Measurements from ENCODE around the gene APEH. TPM values are rescaled to one million over a fixed set of nuclear protein-coding genes. Genes with fewer than 3 reads are reported as not detected.

APEH gene
- total RNA-seq, 5 donors from 2014 or later (not counting 1 experiment from before 2014, with no cell fraction given), result 82.8 to 162 (median 141) TPM

DNA sequence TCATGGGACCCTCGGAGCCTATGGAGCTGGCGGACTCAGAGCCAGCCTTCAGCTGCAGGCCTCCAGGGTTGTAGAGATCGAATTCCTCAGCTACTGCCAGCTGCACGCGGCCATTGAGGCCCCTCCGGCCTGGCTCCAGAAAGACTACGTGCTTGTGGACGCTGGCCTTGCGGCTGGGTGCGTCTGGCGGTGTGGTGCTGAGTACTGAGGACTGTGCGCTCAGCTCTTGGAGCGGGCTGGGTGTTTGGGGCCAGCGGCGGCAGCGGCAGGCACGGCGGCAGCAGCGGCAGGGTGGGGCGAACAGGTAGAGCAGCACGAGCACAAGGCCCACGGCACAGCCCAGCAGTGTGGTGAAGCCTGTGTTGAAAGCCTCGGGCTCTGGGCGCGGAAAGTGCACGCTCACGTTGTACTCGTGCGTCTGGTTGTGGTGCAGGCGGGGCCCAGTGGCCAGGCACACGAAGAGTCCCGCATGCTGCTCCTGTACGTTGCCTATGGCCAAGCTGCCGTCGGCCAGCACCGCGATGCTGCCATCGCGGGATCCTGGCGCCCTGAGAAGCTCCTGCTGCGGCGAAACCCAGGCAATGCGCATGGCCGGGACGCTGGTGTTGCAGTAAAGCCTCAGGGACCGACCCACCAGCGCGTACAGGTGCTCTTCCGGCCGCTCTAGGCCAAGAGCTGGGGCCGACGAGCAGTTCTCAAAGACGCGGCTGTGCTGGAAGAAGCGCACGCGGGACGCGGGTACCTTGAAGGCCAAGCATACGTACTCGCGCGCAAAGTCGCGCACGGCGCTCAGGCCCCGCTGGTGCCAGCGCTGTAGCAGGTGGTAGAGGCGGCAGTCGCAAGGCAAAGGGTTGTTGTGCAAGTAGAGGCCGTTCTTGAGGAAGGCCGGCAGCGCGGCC lies 44.1 kb downstream of the APEH start:
- 92% methylated on average over 74 of the region's 75 CpGs for WGBS (ENCODE audit: insufficient coverage)
- DNase-seq (no peak), ATAC-seq (replicated peaks in 1 of 4) (no peak)
- H3K36me3 Mint-ChIP-seq, result peaks cover 4% of the 10 kb centered on the region
- H3K4me3 Mint-ChIP-seq, result peak overlapping the region; percentile 86 to 92 (median 88)
- Histone ChIP-seq H3K4me1 (ENCODE audit: control insufficient read depth in 1 of 2, extremely low read depth in 1 of 2, insufficient read depth in 2 of 2, low read length in 2 of 2) (peaks cover 3 to 43% of the 10 kb centered on the region in 2 experiments), H3K36me3 (ENCODE audit: control insufficient read depth in 2 of 2, extremely low read depth in 1 of 2, insufficient read depth in 1 of 2, low read length in 1 of 2) (peaks cover 5 to 22% of the 10 kb centered on the region in 2 donors), H3K27me3 (replicated peaks in 1 of 2; ENCODE audit: control insufficient read depth in 2 of 2, extremely low read depth in 1 of 2, insufficient read depth in 2 of 2, low read length in 1 of 2) (no peaks in the 10 kb centered on the region), H3K4me3 (ENCODE audit: control insufficient read depth in 1 of 2, extremely low read depth in 1 of 2, low read length in 1 of 2) (peak overlapping the region; percentile 80 to 81), H3K9me3 (no peaks in the 10 kb centered on the region), H3K27ac (ENCODE audit: low read length) (no peak overlapping the region)
- peak overlapping the region in 1 of 2 donors; percentile 93 for H3K27ac Mint-ChIP-seq
- no peaks in the 10 kb centered on the region for H3K9me3 Mint-ChIP-seq
- ChIA-PET CTCF (no interaction called here), POLR2A (no interaction called here)
- no peaks in the 10 kb centered on the region for H3K27me3 Mint-ChIP-seq
- H3K4me1 Mint-ChIP-seq, result peaks cover 28 to 37% (median 35%) of the 10 kb centered on the region in 3 donors

DNA sequence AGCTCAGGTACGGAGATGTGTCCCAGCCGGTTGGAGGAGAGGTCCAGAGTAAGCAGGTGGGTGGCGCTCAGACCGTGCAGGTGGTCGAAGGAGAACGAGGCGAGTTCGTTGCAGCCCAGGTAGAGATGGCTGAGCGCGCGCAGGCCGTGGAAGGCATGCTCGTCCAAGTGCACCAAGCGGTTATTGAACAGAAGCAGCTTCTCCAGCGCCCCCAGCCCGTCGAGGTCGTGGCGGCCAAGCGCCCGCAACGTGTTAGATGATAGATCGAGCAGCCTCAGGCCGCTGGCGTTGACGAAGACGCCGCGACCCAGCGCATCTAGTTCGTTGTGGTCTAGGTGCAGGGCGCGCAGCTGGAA lies 44.7 kb downstream of the APEH start:
- Mint-ChIP-seq H3K27ac (peak overlapping the region; percentile 82 to 93), H3K27me3 (no peaks in the 10 kb centered on the region), H3K4me1 (peaks cover 29 to 39% (median 39%) of the 10 kb centered on the region in 3 donors), H3K9me3 (no peaks in the 10 kb centered on the region), H3K4me3 (peak overlapping the region; percentile 86 to 92 (median 88)), H3K36me3 (peaks cover 4% of the 10 kb centered on the region)
- H3K4me3 ChIP-seq (ENCODE audit: control insufficient read depth in 1 of 2, extremely low read depth in 1 of 2, low read length in 1 of 2), result peak overlapping the region; percentile 80 to 81
- no peak overlapping the region for H3K27ac ChIP-seq (ENCODE audit: low read length)
- peaks cover 5 to 22% of the 10 kb centered on the region in 2 donors for H3K36me3 ChIP-seq (ENCODE audit: control insufficient read depth in 2 of 2, extremely low read depth in 1 of 2, insufficient read depth in 1 of 2, low read length in 1 of 2)
- CTCF ChIA-PET, result interaction anchor here in 1 of 2 donors (0.5 kb wide), 1 partner anchor 1953 kb away, joined by 4 read pairs; no protein-coding TSS in a partner anchor
- DNase-seq (no peak), ATAC-seq (replicated peaks in 1 of 4) (no peak)
- POLR2A ChIA-PET, result no interaction called here
- WGBS (ENCODE audit: insufficient coverage), result 22% methylated on average over 33 of the region's 33 CpGs
- no peaks in the 10 kb centered on the region for H3K9me3 ChIP-seq
- H3K4me1 ChIP-seq (ENCODE audit: control insufficient read depth in 1 of 2, extremely low read depth in 1 of 2, insufficient read depth in 2 of 2, low read length in 2 of 2), result peaks cover 2 to 40% of the 10 kb centered on the region in 2 experiments
- no peaks in the 10 kb centered on the region for H3K27me3 ChIP-seq (replicated peaks in 1 of 2; ENCODE audit: control insufficient read depth in 2 of 2, extremely low read depth in 1 of 2, insufficient read depth in 2 of 2, low read length in 1 of 2)

DNA sequence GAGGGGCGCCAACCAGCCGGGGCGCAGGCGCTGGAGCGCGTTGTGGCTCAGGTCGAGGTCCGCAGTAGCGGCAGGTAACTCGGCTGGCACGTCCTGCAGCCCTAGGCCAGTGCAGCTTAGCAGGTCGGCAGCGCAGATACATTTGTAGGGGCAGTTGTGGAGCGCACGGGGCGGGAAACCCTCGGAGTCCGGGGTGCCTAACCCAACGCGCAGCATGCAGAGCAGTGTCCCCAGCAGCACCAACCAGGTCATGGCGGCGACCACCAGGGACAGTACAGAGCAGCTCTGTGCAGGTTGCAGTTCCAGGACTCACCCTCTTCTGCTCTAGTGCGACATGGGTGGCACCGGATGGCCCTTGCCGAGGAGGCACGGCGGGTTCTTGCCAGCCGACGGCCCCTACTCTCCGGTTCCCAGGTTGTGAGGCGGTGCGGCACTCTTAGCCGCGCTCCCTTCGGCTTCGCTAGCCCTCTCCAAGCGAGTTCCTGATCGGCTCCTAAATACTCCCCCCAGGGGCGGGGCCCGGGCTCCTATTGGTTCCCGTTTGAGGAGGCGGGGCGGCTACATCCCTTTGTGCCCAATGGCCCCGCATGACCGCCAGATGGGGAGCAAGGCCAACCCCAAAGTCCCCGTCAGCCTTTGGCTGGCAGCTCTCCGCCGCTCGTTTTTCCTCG lies 45.2 kb downstream of the APEH start, which contains the start of gene AMIGO3:
Gene AMIGO3, minus strand, starts transcription at position 471 of the 671 bp plus-strand sequence. Its CDS starts 219 bp downstream, at position 252.
- POLR2A ChIA-PET, result no interaction called here
- WGBS (ENCODE audit: insufficient coverage), result under 1% methylated on average over 50 of the region's 50 CpGs
- peak within 1 kb of the TSS; percentile 82 to 93 for H3K27ac Mint-ChIP-seq

DNA sequence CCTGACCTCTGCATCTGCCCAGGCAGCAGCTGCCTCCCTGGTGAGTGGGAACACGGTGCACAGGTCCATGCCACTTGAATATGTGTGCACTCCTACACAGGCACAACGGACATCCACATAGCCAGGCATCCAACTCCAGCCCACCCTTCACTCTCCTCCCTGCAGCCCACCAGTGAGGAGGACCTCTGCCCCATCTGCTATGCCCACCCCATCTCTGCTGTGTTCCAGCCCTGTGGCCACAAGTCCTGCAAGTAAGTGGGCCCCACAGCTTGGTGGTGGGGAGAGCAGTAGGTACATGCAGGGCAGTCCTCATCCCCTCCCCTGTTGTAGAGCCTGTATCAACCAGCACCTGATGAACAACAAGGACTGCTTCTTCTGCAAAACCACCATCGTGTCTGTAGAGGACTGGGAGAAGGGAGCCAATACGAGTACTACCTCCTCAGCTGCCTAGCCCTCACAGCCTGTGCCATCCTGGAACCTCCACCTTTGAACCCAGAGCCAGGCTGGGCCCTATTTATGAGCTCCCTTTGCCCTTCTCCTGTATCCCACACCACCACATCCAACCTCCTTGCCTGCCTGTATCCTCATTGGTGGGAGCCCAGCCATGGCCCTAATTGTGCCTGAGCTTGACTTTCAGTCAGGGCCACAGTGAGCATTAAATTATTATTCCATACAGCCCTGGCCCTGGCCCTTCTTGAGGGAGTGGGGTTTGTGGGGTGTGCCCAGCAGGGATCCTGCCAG lies 46.9 kb downstream of the APEH start:
- ChIA-PET POLR2A (no interaction called here), CTCF (no interaction called here)
- 94% methylated on average over 2 of the region's 4 CpGs for WGBS (ENCODE audit: insufficient coverage)
- no peaks in the 10 kb centered on the region for H3K27me3 Mint-ChIP-seq
- H3K36me3 ChIP-seq (ENCODE audit: control insufficient read depth in 2 of 2, extremely low read depth in 1 of 2, insufficient read depth in 1 of 2, low read length in 1 of 2), result peaks cover under 1 to 18% of the 10 kb centered on the region in 2 donors
- DNase-seq (no peak), ATAC-seq (replicated peaks in 1 of 4) (no peak)
- peaks cover 4% of the 10 kb centered on the region for H3K36me3 Mint-ChIP-seq
- H3K4me3 ChIP-seq (ENCODE audit: control insufficient read depth in 1 of 2, extremely low read depth in 1 of 2, low read length in 1 of 2), result no peak overlapping the region
- no peaks in the 10 kb centered on the region for H3K9me3 ChIP-seq
- peak overlapping the region in 1 of 2 donors; percentile 93 for H3K27ac Mint-ChIP-seq
- peak overlapping the region in 2 of 3 donors; percentile 24 to 32 for H3K4me3 Mint-ChIP-seq
- H3K27me3 ChIP-seq (replicated peaks in 1 of 2; ENCODE audit: control insufficient read depth in 2 of 2, extremely low read depth in 1 of 2, insufficient read depth in 2 of 2, low read length in 1 of 2), result no peaks in the 10 kb centered on the region
- peaks cover 4 to 50% of the 10 kb centered on the region in 2 experiments for H3K4me1 ChIP-seq (ENCODE audit: control insufficient read depth in 1 of 2, extremely low read depth in 1 of 2, insufficient read depth in 2 of 2, low read length in 2 of 2)
- no peak overlapping the region for H3K27ac ChIP-seq (ENCODE audit: low read length)
- H3K4me1 Mint-ChIP-seq, result peaks cover 36 to 44% (median 41%) of the 10 kb centered on the region in 3 donors
- no peaks in the 10 kb centered on the region for H3K9me3 Mint-ChIP-seq

More for the DNA sequence above, 45.2 kb downstream of the APEH start, which contains the start of gene AMIGO3:
- CTCF ChIA-PET, result interaction anchor here in 1 of 2 donors (0.5 to 0.7 kb wide), 2 partner anchors 211 to 1952 kb away, joined by 4 to 6 read pairs; no protein-coding TSS in a partner anchor
- H3K9me3 Mint-ChIP-seq, result no peaks in the 10 kb centered on the region
- DNase-seq, result peak; percentile 77 to 94 (median 87)
- peak within 1 kb of the TSS; percentile 62 for H3K27ac ChIP-seq (ENCODE audit: low read length)
- H3K4me3 Mint-ChIP-seq, result peak within 1 kb of the TSS; percentile 86 to 92 (median 88)
- peak; percentile 73 to 75 (median 74) for ATAC-seq (replicated peaks in 1 of 4)
- no peaks in the 10 kb centered on the region for H3K9me3 ChIP-seq
- peaks cover 5 to 22% of the 10 kb centered on the region in 2 donors for H3K36me3 ChIP-seq (ENCODE audit: control insufficient read depth in 2 of 2, extremely low read depth in 1 of 2, insufficient read depth in 1 of 2, low read length in 1 of 2)
- H3K27me3 Mint-ChIP-seq, result no peaks in the 10 kb centered on the region
- peaks cover 4% of the 10 kb centered on the region for H3K36me3 Mint-ChIP-seq
- no peaks in the 10 kb centered on the region for H3K27me3 ChIP-seq (replicated peaks in 1 of 2; ENCODE audit: control insufficient read depth in 2 of 2, extremely low read depth in 1 of 2, insufficient read depth in 2 of 2, low read length in 1 of 2)
- peak within 1 kb of the TSS; percentile 80 to 81 for H3K4me3 ChIP-seq (ENCODE audit: control insufficient read depth in 1 of 2, extremely low read depth in 1 of 2, low read length in 1 of 2)
- H3K4me1 Mint-ChIP-seq, result peaks cover 32 to 41% (median 40%) of the 10 kb centered on the region in 3 donors
- H3K4me1 ChIP-seq (ENCODE audit: control insufficient read depth in 1 of 2, extremely low read depth in 1 of 2, insufficient read depth in 2 of 2, low read length in 2 of 2), result peaks cover 3 to 43% of the 10 kb centered on the region in 2 experiments

DNA sequence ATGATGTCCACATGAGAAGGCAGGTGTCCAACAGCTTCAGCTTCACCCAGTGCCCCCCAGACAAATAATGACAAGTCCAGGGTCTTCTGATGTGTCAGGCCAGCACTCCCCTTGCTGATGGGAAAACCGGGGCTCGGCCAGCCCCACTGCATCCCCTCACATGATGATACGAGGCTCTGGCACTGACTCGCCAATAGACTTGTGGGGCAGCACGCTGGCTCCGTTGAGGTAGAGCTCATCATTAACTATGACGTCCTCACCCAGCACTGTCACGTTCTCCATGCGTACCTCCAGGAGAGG lies 47.4 kb downstream of the APEH start:
- peaks cover 4% of the 10 kb centered on the region for H3K36me3 Mint-ChIP-seq
- no peak for DNase-seq
- H3K27me3 Mint-ChIP-seq, result no peaks in the 10 kb centered on the region
- ATAC-seq (replicated peaks in 1 of 4), result no peak
- H3K9me3 Mint-ChIP-seq, result no peaks in the 10 kb centered on the region
- POLR2A ChIA-PET, result no interaction called here
- peaks cover 36 to 44% (median 41%) of the 10 kb centered on the region in 3 donors for H3K4me1 Mint-ChIP-seq
- no peak overlapping the region for H3K4me3 Mint-ChIP-seq
- H3K27ac ChIP-seq (ENCODE audit: low read length), result no peak overlapping the region
- H3K27me3 ChIP-seq (replicated peaks in 1 of 2; ENCODE audit: control insufficient read depth in 2 of 2, extremely low read depth in 1 of 2, insufficient read depth in 2 of 2, low read length in 1 of 2), result no peaks in the 10 kb centered on the region
- CTCF ChIA-PET, result no interaction called here
- H3K36me3 ChIP-seq (ENCODE audit: control insufficient read depth in 2 of 2, extremely low read depth in 1 of 2, insufficient read depth in 1 of 2, low read length in 1 of 2), result peaks cover 0 to 14% of the 10 kb centered on the region in 2 donors
- no peak overlapping the region for H3K27ac Mint-ChIP-seq
- peaks cover 4 to 50% of the 10 kb centered on the region in 2 experiments for H3K4me1 ChIP-seq (ENCODE audit: control insufficient read depth in 1 of 2, extremely low read depth in 1 of 2, insufficient read depth in 2 of 2, low read length in 2 of 2)
- no peak overlapping the region for H3K4me3 ChIP-seq (ENCODE audit: control insufficient read depth in 1 of 2, extremely low read depth in 1 of 2, low read length in 1 of 2)
- 93% methylated on average over 9 of the region's 9 CpGs for WGBS (ENCODE audit: insufficient coverage)
- no peaks in the 10 kb centered on the region for H3K9me3 ChIP-seq

Data from T-cell (primary cell).